ENCODE results near the gene NAV2.

Gene NAV2

GRCh38 chr11:19718951-19719350 lies 6.3 kb downstream of the NAV2 start:
- no peak for DNase-seq (ENCODE audit: low spot score)

GRCh38 chr11:19719960-19720359 lies 7.3 kb downstream of the NAV2 start:
- DNase-seq (ENCODE audit: low spot score) = no peak

GRCh38 chr11:19721176-19721575 lies 8.5 kb downstream of the NAV2 start:
- no peak for DNase-seq (ENCODE audit: low spot score)

GRCh38 chr11:19722702-19723101 lies 10.1 kb downstream of the NAV2 start:
- DNase-seq (ENCODE audit: low spot score) = no peak

- peak; percentile 58 for DNase-seq (ENCODE audit: low spot score)
Observed at GRCh38 chr11:19723572-19724342, 11.1 kb downstream of the NAV2 start.

- no peak for DNase-seq (ENCODE audit: low spot score)
Observed at GRCh38 chr11:19724765-19725164, 12.1 kb downstream of the NAV2 start.

- no peak for DNase-seq (ENCODE audit: low spot score)
Observed at GRCh38 chr11:19725379-19726079, 12.9 kb downstream of the NAV2 start.

GRCh38 chr11:19727246-19727645 lies 14.6 kb downstream of the NAV2 start:
- peak; percentile 73 for DNase-seq (ENCODE audit: low spot score)

- DNase-seq (ENCODE audit: low spot score) = no peak
Observed at GRCh38 chr11:19728436-19728835, 15.8 kb downstream of the NAV2 start.

GRCh38 chr11:19729141-19729540 lies 16.5 kb downstream of the NAV2 start:
- no peak for DNase-seq (ENCODE audit: low spot score)

GRCh38 chr11:19730373-19730772 lies 17.7 kb downstream of the NAV2 start:
- DNase-seq (ENCODE audit: low spot score) = peak; percentile 67

GRCh38 chr11:19734171-19734570 lies 21.5 kb downstream of the NAV2 start:
- no peak for DNase-seq (ENCODE audit: low spot score)

- peak; percentile 55 for DNase-seq (ENCODE audit: low spot score)
Observed at GRCh38 chr11:19735157-19735908, 22.7 kb downstream of the NAV2 start.

- no peak for DNase-seq (ENCODE audit: low spot score)
Observed at GRCh38 chr11:19735909-19736498, 23.4 kb downstream of the NAV2 start.

- no peak for DNase-seq (ENCODE audit: low spot score)
Observed at GRCh38 chr11:19736831-19737230, 24.2 kb downstream of the NAV2 start.

- DNase-seq (ENCODE audit: low spot score) = no peak
Observed at GRCh38 chr11:19737575-19737974, 24.9 kb downstream of the NAV2 start.

- no peak for DNase-seq (ENCODE audit: low spot score)
Observed at GRCh38 chr11:19738124-19738523, 25.5 kb downstream of the NAV2 start.

GRCh38 chr11:19739872-19740271 lies 27.2 kb downstream of the NAV2 start:
- DNase-seq (ENCODE audit: low spot score) = no peak

- DNase-seq (ENCODE audit: low spot score) = no peak
Observed at GRCh38 chr11:19740586-19740985, 27.9 kb downstream of the NAV2 start.

GRCh38 chr11:19742588-19743292 lies 30.1 kb downstream of the NAV2 start:
- peak; percentile 75 for DNase-seq (ENCODE audit: low spot score)

GRCh38 chr11:19743622-19744021 lies 31.0 kb downstream of the NAV2 start:
- no peak for DNase-seq (ENCODE audit: low spot score)

GRCh38 chr11:19744130-19744529 lies 31.5 kb downstream of the NAV2 start:
- no peak for DNase-seq (ENCODE audit: low spot score)

Data from putamen (tissue), 1 donor.